Mononuclear cell (primary cell): ENCODE measurements around the gene S100A5. TPM values are rescaled to one million over a fixed set of nuclear protein-coding genes. Genes with fewer than 3 reads are reported as not detected.

Experiments
- H3K27me3 ChIP-seq: 2 replicates; pipeline ENCODE4 v1.6.0; 2011; ENCODE audit warnings: low read length, control low read depth; ENCODE audit not compliant: insufficient read depth
- H3K4me1 ChIP-seq: 2 replicates; pipeline ENCODE4 v1.5.1; 2011; ENCODE audit warnings: mild to moderate bottlenecking, low read length, control low read depth; ENCODE audit not compliant: insufficient read depth
- H3K4me3 ChIP-seq: 2 replicates; pipeline ENCODE4 v1.5.1; 2011; ENCODE audit warnings: mild to moderate bottlenecking, low read length, moderate library complexity
- H3K9me3 ChIP-seq: 2 replicates; pipeline ENCODE4 v1.5.1; 2011; ENCODE audit warnings: low read depth, mild to moderate bottlenecking, control low read depth, low read length
- total RNA-seq: library from RNA; depleted of rRNA; stranded (reverse); fragments of >200 nt; gene quantifications from one replicate; pipeline ENCODE4 v1.2.3, GENCODE V29; 2012

Gene S100A5
- total RNA-seq, 1 donor = not detected

GRCh38 chr1:153493343-153493960 is 47.3 kb downstream of the S100A5 start:
- Histone ChIP-seq H3K9me3 (no peaks in the 10 kb centered on the region), H3K27me3 (no peaks in the 10 kb centered on the region), H3K4me3 (no peak overlapping the region), H3K4me1 (peaks cover 20% of the 10 kb centered on the region)

GRCh38 chr1:153490272-153491051 is 50.3 kb downstream of the S100A5 start:
- H3K4me3 ChIP-seq = no peak overlapping the region
- H3K9me3 ChIP-seq = no peaks in the 10 kb centered on the region
- H3K27me3 ChIP-seq = no peaks in the 10 kb centered on the region
- H3K4me1 ChIP-seq = peaks cover 20% of the 10 kb centered on the region

GRCh38 chr1:153488731-153489130 is 52.0 kb downstream of the S100A5 start:
- no peaks in the 10 kb centered on the region for H3K27me3 ChIP-seq
- no peak overlapping the region for H3K4me3 ChIP-seq
- peaks cover 16% of the 10 kb centered on the region for H3K4me1 ChIP-seq
- H3K9me3 ChIP-seq = no peaks in the 10 kb centered on the region

GRCh38 chr1:153487707-153488106 is 53.0 kb downstream of the S100A5 start:
- H3K9me3 ChIP-seq = no peaks in the 10 kb centered on the region
- H3K4me3 ChIP-seq = no peak overlapping the region
- H3K27me3 ChIP-seq = peaks cover 2% of the 10 kb centered on the region
- H3K4me1 ChIP-seq = peaks cover 16% of the 10 kb centered on the region

Other genes starting within 250 kb of the S100A5 start
- not detected for gene PGLYRP3, start 228.0 kb downstream of the S100A5 start, total RNA-seq
- not detected for gene PGLYRP4, start 192.1 kb downstream of the S100A5 start, total RNA-seq
- 5,352 TPM for gene S100A9, start 183.1 kb downstream of the S100A5 start, total RNA-seq
- 428 TPM for gene S100A12, start 165.3 kb downstream of the S100A5 start, total RNA-seq
- gene S100A8, start 149.9 kb downstream of the S100A5 start, total RNA-seq = 801 TPM
- gene S100A7A, start 124.4 kb downstream of the S100A5 start, total RNA-seq = not detected
- gene S100A7, start 80.3 kb downstream of the S100A5 start, total RNA-seq = not detected
- 283 TPM for gene S100A6, start 4.9 kb downstream of the S100A5 start, total RNA-seq
- gene S100A4, start 4.9 kb upstream of the S100A5 start, total RNA-seq = 793 TPM
- not detected for gene S100A3, start 8.3 kb upstream of the S100A5 start, total RNA-seq
- 0.21 TPM for gene S100A2, start 24.9 kb upstream of the S100A5 start, total RNA-seq
- gene S100A16, start 72.2 kb upstream of the S100A5 start, total RNA-seq = not detected
- gene S100A14, start 75.4 kb upstream of the S100A5 start, total RNA-seq = not detected
- 1.2 TPM for gene S100A13, start 86.6 kb upstream of the S100A5 start, total RNA-seq
- not detected for gene S100A1, start 87.5 kb upstream of the S100A5 start, total RNA-seq
- gene CHTOP, start 93.1 kb upstream of the S100A5 start, total RNA-seq = 75.2 TPM
- gene SNAPIN, start 117.8 kb upstream of the S100A5 start, total RNA-seq = 10.2 TPM
- 138 TPM for gene ILF2, start 130.1 kb upstream of the S100A5 start, total RNA-seq
- gene NPR1, start 137.8 kb upstream of the S100A5 start, total RNA-seq = not detected
- gene INTS3, start 187.1 kb upstream of the S100A5 start, total RNA-seq = 11.6 TPM
- 7.5 TPM for gene SLC27A3, start 234.5 kb upstream of the S100A5 start, total RNA-seq